ENCODE measurements around the gene MDK. TPM values are rescaled to one million over a fixed set of nuclear protein-coding genes. Genes with fewer than 3 reads are reported as not detected.

Gene MDK
- total and polyA plus RNA-seq, 2 of the 13 experiments (the other 11 are each of a cell fraction or from before 2014, with no cell fraction given): 312 to 407 TPM

- TF ChIP-seq THAP11 (CRISPR knock-in tag; IDR thresholded peaks at IDR 0.05) (0 out of 2 replicates have a peak, but pooled peaks have one; percentile 21), FOXK2 (IDR thresholded peaks at IDR 0.05) (0 out of 2 replicates have a peak, but pooled peaks have one; percentile 21), SKIL (CRISPR knock-in tag; IDR thresholded peaks at IDR 0.05; ENCODE audit: borderline replicate concordance) (no peak; the same call in 1 of the 2 replicates), CCAR2 (optimal IDR thresholded peaks at IDR 0.05; ENCODE audit: low read depth, low read length) (no peak), ZNF614 (CRISPR knock-in tag; IDR thresholded peaks at IDR 0.05; ENCODE audit: borderline replicate concordance) (peak; percentile 56; the same call in 1 of the 2 replicates), ATRX (CRISPR knock-in tag; IDR thresholded peaks at IDR 0.05; ENCODE audit: borderline replicate concordance) (no peak), TSC22D2 (CRISPR knock-in tag; IDR thresholded peaks at IDR 0.05; ENCODE audit: borderline replicate concordance) (no peak), CREB3 (CRISPR knock-in tag; IDR thresholded peaks at IDR 0.05) (no peak), SSRP1 (CRISPR knock-in tag; IDR thresholded peaks at IDR 0.05) (no peak), ZNF18 (CRISPR knock-in tag; IDR thresholded peaks at IDR 0.05; ENCODE audit: insufficient replicate concordance) (no peak), RFX3 (CRISPR knock-in tag; IDR thresholded peaks at IDR 0.05) (no peak), MTA1 (CRISPR knock-in tag; IDR thresholded peaks at IDR 0.05; ENCODE audit: borderline replicate concordance) (no peak), KLF15 (CRISPR knock-in tag; IDR thresholded peaks at IDR 0.05; ENCODE audit: borderline replicate concordance) (no peak; the same call in 1 of the 2 replicates), MEF2D (CRISPR knock-in tag; IDR thresholded peaks at IDR 0.05) (no peak), ZNF333 (CRISPR knock-in tag; IDR thresholded peaks at IDR 0.05; ENCODE audit: borderline replicate concordance) (no peak), REXO4 (CRISPR knock-in tag; IDR thresholded peaks at IDR 0.05; ENCODE audit: borderline replicate concordance) (no peak), ZC3H4 (CRISPR knock-in tag; IDR thresholded peaks at IDR 0.05; ENCODE audit: borderline replicate concordance) (no peak), CHD2 (IDR thresholded peaks at IDR 0.05; ENCODE audit: low read depth, low read length) (0 out of 2 replicates have a peak, but pooled peaks have one; percentile 10), XBP1 (CRISPR knock-in tag; IDR thresholded peaks at IDR 0.05) (no peak), TP53 (CRISPR knock-in tag; conservative IDR thresholded peaks at IDR 0.05) (no peak), NFYB (CRISPR knock-in tag; IDR thresholded peaks at IDR 0.05) (no peak), POLR2G (IDR thresholded peaks at IDR 0.05; ENCODE audit: low read depth, low read length) (peak; percentile 79), MAFK (conservative IDR thresholded peaks at IDR 0.05 in 1 of 2, IDR thresholded peaks at IDR 0.05 in 1 of 2; ENCODE audit: low read length in 2 of 2) (no peak), NFRKB (IDR thresholded peaks at IDR 0.05) (no peak), ZNF263 (CRISPR knock-in tag; IDR thresholded peaks at IDR 0.05) (peak; percentile 72), MTA3 (CRISPR knock-in tag; IDR thresholded peaks at IDR 0.05) (no peak), ZNF788 (CRISPR knock-in tag; IDR thresholded peaks at IDR 0.05; ENCODE audit: borderline replicate concordance) (peak; percentile 47; the same call in 1 of the 2 replicates), ZNF224 (CRISPR knock-in tag; IDR thresholded peaks at IDR 0.05) (0 out of 2 replicates have a peak, but pooled peaks have one; percentile 27)
Measured at GRCh38 chr11:46380340-46381047, 975 bp upstream of the MDK start (continued).

Measured in HepG2 (cell line).